DOHH2 (cell line): Measurements from ENCODE around the gene PIGQ.

Experiments used
- H3F3A ChIP-seq: fragments of 200-600 bp; sonication (generic), shearing (Covaris generic); 2 replicates; pipeline ENCODE4 v1.6.0; 2016; ENCODE audit warnings: antibody characterized with exemption, mild to moderate bottlenecking; ENCODE audit not compliant: control insufficient read depth, insufficient read depth
- H3K27ac ChIP-seq: fragments of 200-600 bp; sonication (generic); 2 replicates; pipeline ENCODE4 v1.5.1; 2014; ENCODE audit warnings: low read depth, mild to moderate bottlenecking, low read length, moderate library complexity
- H3K27me3 ChIP-seq: fragments of 200-600 bp; sonication (generic); 2 replicates; pipeline ENCODE4 v1.6.1; 2014; ENCODE audit warnings: mild to moderate bottlenecking, low read length, mixed read lengths; ENCODE audit not compliant: control insufficient read depth
- H3K36me3 ChIP-seq: fragments of 200-600 bp; sonication (generic); 2 replicates; pipeline ENCODE4 v1.6.1; 2014; ENCODE audit warnings: mild to moderate bottlenecking, low read length, moderate library complexity, mixed read lengths; ENCODE audit not compliant: control insufficient read depth
- H3K4me1 ChIP-seq: fragments of 200-600 bp; sonication (generic); 2 replicates; pipeline ENCODE4 v1.6.1; 2014; ENCODE audit warnings: mild to moderate bottlenecking, low read length, mixed read lengths; ENCODE audit not compliant: control insufficient read depth
- H3K4me2 ChIP-seq: fragments of 200-600 bp; sonication (generic); 2 replicates; pipeline ENCODE4 v1.6.0; 2014; ENCODE audit warnings: mild to moderate bottlenecking, low read length, moderate library complexity
- H3K4me3 ChIP-seq: fragments of 200-600 bp; sonication (generic); 2 replicates; pipeline ENCODE4 v1.5.1; 2014; ENCODE audit warnings: mild to moderate bottlenecking, low read length, mixed read lengths
- H3K79me2 ChIP-seq: fragments of 200-600 bp; sonication (generic); 2 replicates; pipeline ENCODE4 v1.6.1; 2014; ENCODE audit warnings: mild to moderate bottlenecking, low read length, mixed read lengths; ENCODE audit not compliant: control insufficient read depth
- H3K9me2 ChIP-seq: fragments of 200-600 bp; sonication (generic); replicated peaks from 2 replicates; pipeline ENCODE4 v1.6.1; 2014; ENCODE audit warnings: mild to moderate bottlenecking, low read length, mixed read lengths; ENCODE audit not compliant: control insufficient read depth
- H3K9me3 ChIP-seq: fragments of 200-600 bp; sonication (generic); 2 replicates; pipeline ENCODE4 v1.6.1; 2014; ENCODE audit warnings: antibody characterized with exemption, low read length, mixed read lengths; ENCODE audit not compliant: control insufficient read depth, insufficient read depth
- H4K20me1 ChIP-seq: fragments of 200-600 bp; sonication (generic); 2 replicates; pipeline ENCODE4 v1.6.0; 2014; ENCODE audit warnings: low read depth, mild to moderate bottlenecking, antibody characterized with exemption, low read length, moderate library complexity; ENCODE audit not compliant: control insufficient read depth, insufficient read depth
- EZH2phosphoT487 ChIP-seq: fragments of 200-600 bp; sonication (generic); IDR thresholded peaks from 2 replicates; pipeline ENCODE4 v1.6.1; 2017; ENCODE audit warnings: borderline replicate concordance, mild to moderate bottlenecking, antibody characterized with exemption, low read length, moderate library complexity, mixed read lengths
- TF ChIP-seq, protein P1 (sequence below): fragments of 200-600 bp; sonication (generic); IDR thresholded peaks from one replicate; pipeline ENCODE4 v1.5.1; 2014; ENCODE audit warnings: antibody characterized with exemption, mild to moderate bottlenecking, low read depth, low read length; ENCODE audit not compliant: poor library complexity, severe bottlenecking

PIGQ gene

GRCh38 chr16:588889-589657 lies 19.3 kb downstream of the PIGQ start:
- H3K4me3 ChIP-seq = peak overlapping the region; percentile 73
- no peaks in the 10 kb centered on the region; the same call in 1 of the 2 replicates for H3F3A ChIP-seq
- peaks cover 4% of the 10 kb centered on the region; the same call in 1 of the 2 replicates for H4K20me1 ChIP-seq
- H3K4me1 ChIP-seq = peaks cover 43% of the 10 kb centered on the region
- no peak for TF ChIP-seq EZH2phosphoT487
- TF ChIP-seq, protein P1, sequence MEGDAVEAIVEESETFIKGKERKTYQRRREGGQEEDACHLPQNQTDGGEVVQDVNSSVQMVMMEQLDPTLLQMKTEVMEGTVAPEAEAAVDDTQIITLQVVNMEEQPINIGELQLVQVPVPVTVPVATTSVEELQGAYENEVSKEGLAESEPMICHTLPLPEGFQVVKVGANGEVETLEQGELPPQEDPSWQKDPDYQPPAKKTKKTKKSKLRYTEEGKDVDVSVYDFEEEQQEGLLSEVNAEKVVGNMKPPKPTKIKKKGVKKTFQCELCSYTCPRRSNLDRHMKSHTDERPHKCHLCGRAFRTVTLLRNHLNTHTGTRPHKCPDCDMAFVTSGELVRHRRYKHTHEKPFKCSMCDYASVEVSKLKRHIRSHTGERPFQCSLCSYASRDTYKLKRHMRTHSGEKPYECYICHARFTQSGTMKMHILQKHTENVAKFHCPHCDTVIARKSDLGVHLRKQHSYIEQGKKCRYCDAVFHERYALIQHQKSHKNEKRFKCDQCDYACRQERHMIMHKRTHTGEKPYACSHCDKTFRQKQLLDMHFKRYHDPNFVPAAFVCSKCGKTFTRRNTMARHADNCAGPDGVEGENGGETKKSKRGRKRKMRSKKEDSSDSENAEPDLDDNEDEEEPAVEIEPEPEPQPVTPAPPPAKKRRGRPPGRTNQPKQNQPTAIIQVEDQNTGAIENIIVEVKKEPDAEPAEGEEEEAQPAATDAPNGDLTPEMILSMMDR = no peak
- H3K9me2 ChIP-seq = no peaks in the 10 kb centered on the region
- no peaks in the 10 kb centered on the region for H3K27me3 ChIP-seq
- no peaks in the 10 kb centered on the region for H3K9me3 ChIP-seq
- peaks cover 54% of the 10 kb centered on the region for H3K79me2 ChIP-seq
- peak overlapping the region; percentile 92 for H3K27ac ChIP-seq
- H3K36me3 ChIP-seq = peaks cover 9% of the 10 kb centered on the region
- peak overlapping the region; percentile 78 for H3K4me2 ChIP-seq

GRCh38 chr16:589658-590187 lies 20.0 kb downstream of the PIGQ start, which contains the start of gene RAB40C:
Gene RAB40C, plus strand, starts transcription at chr16:590066. Its CDS starts 226 bp downstream, at chr16:590292.
- no peaks in the 10 kb centered on the region for H3K27me3 ChIP-seq
- peaks cover 61% of the 10 kb centered on the region for H3K79me2 ChIP-seq
- TF ChIP-seq EZH2phosphoT487 = no peak
- TF ChIP-seq, protein P1 = no peak
- H4K20me1 ChIP-seq = peaks cover 4% of the 10 kb centered on the region; the same call in 1 of the 2 replicates
- H3K4me2 ChIP-seq = peak within 1 kb of the TSS; percentile 91
- no peaks in the 10 kb centered on the region; the same call in 1 of the 2 replicates for H3F3A ChIP-seq
- H3K4me1 ChIP-seq = peaks cover 43% of the 10 kb centered on the region
- H3K36me3 ChIP-seq = peaks cover 9% of the 10 kb centered on the region
- peak within 1 kb of the TSS; percentile 79 for H3K4me3 ChIP-seq
- peak within 1 kb of the TSS; percentile 92 for H3K27ac ChIP-seq
- no peaks in the 10 kb centered on the region for H3K9me2 ChIP-seq
- no peaks in the 10 kb centered on the region for H3K9me3 ChIP-seq

- peak overlapping the region; percentile 91 for H3K4me2 ChIP-seq
- no peaks in the 10 kb centered on the region; the same call in 1 of the 2 replicates for H3F3A ChIP-seq
- H3K36me3 ChIP-seq = peaks cover 9% of the 10 kb centered on the region
- TF ChIP-seq, protein P1 = no peak
- no peak for TF ChIP-seq EZH2phosphoT487
- peaks cover 66% of the 10 kb centered on the region for H3K79me2 ChIP-seq
- peaks cover 4% of the 10 kb centered on the region; the same call in 1 of the 2 replicates for H4K20me1 ChIP-seq
- peak overlapping the region; percentile 79 for H3K4me3 ChIP-seq
- no peaks in the 10 kb centered on the region for H3K9me2 ChIP-seq
- no peaks in the 10 kb centered on the region for H3K9me3 ChIP-seq
- peaks cover 43% of the 10 kb centered on the region for H3K4me1 ChIP-seq
- H3K27me3 ChIP-seq = no peaks in the 10 kb centered on the region
- H3K27ac ChIP-seq = no peak overlapping the region
These were observed 20.5 kb downstream of the PIGQ start for GRCh38 chr16:590188-590814.
